Astrocyte of the cerebellum (primary cell): Measurements from ENCODE around the gene PHC2.

Experiments
- DNase-seq: peaks from one replicate; pipeline ENCODE4 v3.0.0-alpha.2; 2011; ENCODE audit warnings: low read depth
- H3K4me3 ChIP-seq: 2 replicates; pipeline ENCODE4 v1.5.1; 2011; ENCODE audit warnings: mild to moderate bottlenecking, low read depth, low read length, moderate library complexity
- in situ Hi-C: cut with HindIII; loops from 2 replicates; pipeline ENCODE4 v1.10.0; 2017; ENCODE audit warnings: low sequenced_read_pairs
- TF ChIP-seq, protein P1 (sequence below): IDR thresholded peaks from 2 replicates; pipeline ENCODE4 v1.5.1; 2012; ENCODE audit warnings: low read length, low read depth, moderate library complexity, mild to moderate bottlenecking; ENCODE audit errors: missing control alignments

The PHC2 gene

DNA sequence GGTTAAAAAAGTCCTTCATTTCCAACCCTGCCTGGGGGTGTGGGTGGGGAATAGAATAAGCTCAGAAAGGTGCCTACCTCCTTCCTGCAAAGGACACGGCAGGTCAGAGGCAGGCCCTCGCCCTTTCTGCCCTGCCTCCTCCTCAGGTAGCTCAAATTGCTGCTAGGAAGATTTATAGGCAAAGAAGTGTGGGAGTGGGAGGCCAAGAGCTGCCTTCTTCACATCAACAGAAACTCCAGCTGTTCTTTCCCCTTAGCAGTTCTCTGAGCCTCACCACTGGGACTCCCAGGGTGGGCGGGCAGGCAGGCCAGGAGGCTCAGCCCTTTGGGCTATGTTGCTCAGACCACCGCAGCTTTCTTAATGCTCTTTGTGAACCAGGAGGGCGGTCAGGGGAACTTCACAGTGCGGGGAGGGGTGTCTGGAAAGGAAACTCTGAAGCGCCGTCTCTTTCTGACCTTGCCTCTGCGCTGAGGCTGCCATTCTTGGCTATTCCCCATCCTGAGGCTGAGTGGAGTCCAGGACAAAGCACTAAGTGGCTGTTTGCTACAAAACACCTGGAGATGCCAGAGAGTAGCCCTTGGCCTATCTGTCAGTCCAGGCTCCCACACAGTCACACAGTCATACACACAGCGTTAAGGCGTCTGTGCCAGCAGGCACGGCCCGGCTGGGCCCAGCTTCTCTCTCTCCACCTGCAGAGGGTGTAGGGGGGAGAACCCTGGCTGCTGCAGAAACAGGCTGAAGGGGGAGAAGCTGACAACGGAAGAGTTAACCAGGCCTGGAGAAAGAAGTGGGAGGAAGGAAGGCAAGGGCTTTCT lies 107.0 kb downstream of the PHC2 start:
- H3K4me3 ChIP-seq: no peak overlapping the region
- TF ChIP-seq, protein P1, sequence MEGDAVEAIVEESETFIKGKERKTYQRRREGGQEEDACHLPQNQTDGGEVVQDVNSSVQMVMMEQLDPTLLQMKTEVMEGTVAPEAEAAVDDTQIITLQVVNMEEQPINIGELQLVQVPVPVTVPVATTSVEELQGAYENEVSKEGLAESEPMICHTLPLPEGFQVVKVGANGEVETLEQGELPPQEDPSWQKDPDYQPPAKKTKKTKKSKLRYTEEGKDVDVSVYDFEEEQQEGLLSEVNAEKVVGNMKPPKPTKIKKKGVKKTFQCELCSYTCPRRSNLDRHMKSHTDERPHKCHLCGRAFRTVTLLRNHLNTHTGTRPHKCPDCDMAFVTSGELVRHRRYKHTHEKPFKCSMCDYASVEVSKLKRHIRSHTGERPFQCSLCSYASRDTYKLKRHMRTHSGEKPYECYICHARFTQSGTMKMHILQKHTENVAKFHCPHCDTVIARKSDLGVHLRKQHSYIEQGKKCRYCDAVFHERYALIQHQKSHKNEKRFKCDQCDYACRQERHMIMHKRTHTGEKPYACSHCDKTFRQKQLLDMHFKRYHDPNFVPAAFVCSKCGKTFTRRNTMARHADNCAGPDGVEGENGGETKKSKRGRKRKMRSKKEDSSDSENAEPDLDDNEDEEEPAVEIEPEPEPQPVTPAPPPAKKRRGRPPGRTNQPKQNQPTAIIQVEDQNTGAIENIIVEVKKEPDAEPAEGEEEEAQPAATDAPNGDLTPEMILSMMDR: no peak
- DNase-seq: no peak
- in situ Hi-C loops: loop anchor here (5.0 kb wide), 1 partner anchor 73 kb away; no protein-coding TSS in a partner anchor

DNA sequence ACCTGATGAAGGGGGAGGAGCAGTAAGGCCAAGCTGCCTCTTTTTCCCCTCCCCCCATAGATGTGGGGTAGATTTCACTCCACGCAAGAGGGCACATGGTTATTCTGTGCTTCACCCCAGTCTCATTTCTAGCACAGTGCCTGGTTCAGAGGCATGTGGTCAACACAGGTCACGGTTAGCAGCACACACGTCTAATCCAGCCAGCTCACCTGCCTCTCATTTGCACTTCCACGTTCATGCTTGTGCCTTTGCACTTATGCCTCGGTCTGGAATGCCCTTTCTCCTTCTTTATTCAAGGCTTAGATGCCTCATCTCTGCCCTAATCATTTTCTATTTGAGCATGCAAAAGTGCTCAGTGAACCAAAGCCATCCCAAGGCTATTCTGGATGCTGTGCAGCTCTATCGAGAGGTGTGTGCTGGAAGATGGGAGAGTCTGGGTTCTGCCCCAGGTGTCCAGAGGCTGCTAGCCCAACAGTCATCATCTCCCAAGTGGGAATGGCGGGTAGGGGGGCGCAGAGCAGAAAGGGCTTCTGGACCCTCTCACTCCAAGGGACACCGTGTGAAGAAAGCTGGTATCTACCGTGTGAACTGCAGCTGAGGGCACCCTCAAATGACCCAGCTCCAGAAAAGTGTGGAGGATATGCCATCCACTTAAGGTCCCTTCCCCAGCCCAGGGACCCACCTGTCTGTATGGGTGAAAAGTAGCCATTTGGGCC lies 107.9 kb downstream of the PHC2 start:
- DNase-seq: no peak
- in situ Hi-C loops: loop anchor here (5.0 kb wide), 1 partner anchor 74 kb away; no protein-coding TSS in a partner anchor

DNA sequence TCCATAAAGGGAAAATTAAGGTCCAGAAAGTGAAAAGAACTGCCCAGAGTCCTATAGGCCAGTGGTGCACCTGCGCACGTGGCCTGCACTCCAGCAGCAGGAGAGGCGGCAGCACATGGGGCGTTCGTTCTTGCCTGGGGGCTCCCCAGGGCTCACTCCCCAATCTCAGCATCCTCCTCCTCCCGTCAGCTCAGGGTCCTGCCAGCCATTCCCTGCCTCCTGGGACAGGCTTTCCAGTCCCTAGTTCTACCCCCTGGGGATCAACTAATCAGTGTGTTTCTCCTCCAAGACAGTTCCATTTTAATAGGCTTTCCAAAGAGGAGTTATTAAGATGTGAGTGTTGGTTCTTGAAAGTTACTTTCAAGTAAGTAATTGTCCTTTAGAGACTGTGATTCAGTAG lies 108.8 kb downstream of the PHC2 start:
- in situ Hi-C loops: loop anchor here (5.0 kb wide), 1 partner anchor 75 kb away; no protein-coding TSS in a partner anchor

More for the DNA sequence above, 107.9 kb downstream of the PHC2 start:
- no peak overlapping the region for H3K4me3 ChIP-seq
- TF ChIP-seq, protein P1: no peak

DNA sequence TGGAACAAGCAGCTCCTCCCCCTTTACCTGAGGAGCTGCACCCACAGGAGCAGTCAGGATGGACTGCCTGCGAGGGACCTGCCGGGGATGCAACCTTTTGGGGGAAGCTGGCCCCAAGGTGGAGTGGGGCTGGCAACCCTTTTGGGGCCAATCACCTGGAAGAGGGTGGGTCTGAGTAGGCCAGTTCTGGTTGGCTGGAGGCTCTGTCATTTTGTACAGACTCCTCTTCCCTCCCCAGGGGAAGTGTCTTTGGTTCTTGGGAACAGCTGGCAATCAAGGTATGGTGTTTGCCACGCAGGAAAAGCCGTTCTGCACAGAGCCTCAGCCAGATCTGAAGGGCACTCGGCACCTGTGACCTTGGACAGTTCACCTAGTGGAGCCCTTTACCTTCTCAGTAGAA lies 109.7 kb downstream of the PHC2 start:
- in situ Hi-C loops: loop anchor here (5.0 kb wide), 1 partner anchor 76 kb away; no protein-coding TSS in a partner anchor
- TF ChIP-seq, protein P1: no peak
- no peak overlapping the region for H3K4me3 ChIP-seq
- DNase-seq: no peak

More for the DNA sequence above, 108.8 kb downstream of the PHC2 start:
- TF ChIP-seq, protein P1: no peak
- DNase-seq: no peak
- no peak overlapping the region for H3K4me3 ChIP-seq

DNA sequence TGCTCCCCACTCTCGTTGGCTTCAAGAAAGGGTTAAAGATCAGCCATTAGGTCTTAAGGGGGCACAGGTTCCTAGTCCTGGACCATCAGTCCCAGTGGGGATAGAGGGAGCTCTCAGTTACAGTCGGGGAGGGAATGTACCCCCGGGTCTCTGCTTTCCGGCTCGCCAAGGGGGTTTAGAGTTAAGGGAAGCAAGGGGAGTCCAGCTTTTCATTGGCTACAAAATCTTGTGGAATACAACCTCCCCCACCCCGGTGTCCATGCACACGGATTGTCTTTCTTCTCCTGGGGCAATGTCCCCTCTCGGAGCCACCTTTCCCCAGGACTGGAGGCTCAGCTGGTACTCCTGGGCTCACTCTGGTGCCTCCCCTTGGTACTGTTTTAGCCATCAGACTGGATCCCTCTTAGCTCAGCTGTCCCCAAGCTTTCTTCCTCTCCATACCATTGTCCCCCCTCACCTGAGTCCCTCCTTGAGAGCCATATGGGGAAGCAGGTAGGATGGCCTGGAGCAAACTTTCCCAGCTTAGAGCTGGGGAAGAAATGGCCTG lies 110.2 kb downstream of the PHC2 start, which contains the start of gene A3GALT2:
TSS of gene A3GALT2 (minus strand) at position 480 of the 547 bp plus-strand sequence. CDS start at position 480, 0 bp downstream.
- TF ChIP-seq, protein P1: no peak
- H3K4me3 ChIP-seq: no peak within 1 kb of the TSS
- DNase-seq: no peak
- in situ Hi-C loops: loop anchor here (5.0 kb wide), 1 partner anchor 77 kb away; no protein-coding TSS in a partner anchor
